H9 (cell line): ENCODE measurements around the gene SNED1. TPM values are rescaled to one million over a fixed set of nuclear protein-coding genes. Genes with fewer than 3 reads are reported as not detected.

Experiments
- DNase-seq: peaks from one replicate; pipeline ENCODE4 v3.0.0-alpha.2; 2017
- H2AFZ ChIP-seq: one replicate; pipeline ENCODE4 v1.6.1; 2013; ENCODE audit warnings: mild to moderate bottlenecking, low read length, control low read depth, moderate library complexity
- H2AK5ac ChIP-seq: 2 replicates; pipeline ENCODE4 v1.6.1; 2013; ENCODE audit warnings: low read length, control low read depth, mixed read lengths; ENCODE audit not compliant: insufficient read length
- H2BK120ac ChIP-seq: one replicate; pipeline ENCODE4 v1.6.1; 2013; ENCODE audit warnings: low read depth, mild to moderate bottlenecking, low read length, control low read depth, inconsistent platforms; ENCODE audit not compliant: poor library complexity, severe bottlenecking
- H2BK12ac ChIP-seq: 2 replicates; pipeline ENCODE4 v1.6.1; 2013; ENCODE audit warnings: low read length, control low read depth, mixed read lengths, low read depth; ENCODE audit not compliant: insufficient read length
- H2BK15ac ChIP-seq: 2 replicates; pipeline ENCODE4 v1.6.1; 2013; ENCODE audit warnings: low read depth, low read length, control low read depth
- H2BK20ac ChIP-seq: one replicate; pipeline ENCODE4 v1.6.1; 2013; ENCODE audit warnings: low read depth, mild to moderate bottlenecking, low read length, control low read depth, inconsistent platforms; ENCODE audit not compliant: poor library complexity, severe bottlenecking
- H2BK5ac ChIP-seq: 2 replicates; pipeline ENCODE4 v1.6.1; 2013; ENCODE audit warnings: low read length, control low read depth, mixed read lengths; ENCODE audit not compliant: insufficient read length
- H3K14ac ChIP-seq: 2 replicates; pipeline ENCODE4 v1.6.1; 2013; ENCODE audit warnings: low read length, control low read depth; ENCODE audit not compliant: insufficient read depth
- H3K18ac ChIP-seq: 2 replicates; pipeline ENCODE4 v1.6.1; 2013; ENCODE audit warnings: low read depth, mild to moderate bottlenecking, mixed read lengths, low read length, control low read depth; ENCODE audit not compliant: insufficient read length
- H3K23ac ChIP-seq: 2 replicates; pipeline ENCODE4 v1.6.1; 2013; ENCODE audit warnings: low read length, control low read depth, mixed read lengths, low read depth; ENCODE audit not compliant: insufficient read length
- H3K23me2 ChIP-seq: 2 replicates; pipeline ENCODE4 v1.6.1; 2013; ENCODE audit warnings: low read depth, mild to moderate bottlenecking, mixed read lengths, low read length, control low read depth; ENCODE audit not compliant: insufficient read length, poor library complexity, severe bottlenecking
- H3K27ac ChIP-seq: 2 replicates; pipeline ENCODE4 v1.5.1; 2013; ENCODE audit warnings: low read length, control low read depth, mixed read lengths, low read depth; ENCODE audit not compliant: insufficient read length
- H3K27me3 ChIP-seq: 2 replicates; pipeline ENCODE4 v1.6.1; 2013; ENCODE audit warnings: low read length, control low read depth, inconsistent platforms; ENCODE audit not compliant: insufficient read depth
- H3K4ac ChIP-seq: 2 replicates; pipeline ENCODE4 v1.6.1; 2013; ENCODE audit warnings: low read depth, mild to moderate bottlenecking, control low read depth, inconsistent platforms, low read length, moderate library complexity
- H3K4me1 ChIP-seq: 2 replicates; pipeline ENCODE4 v1.6.1; 2013; ENCODE audit warnings: low read length, control low read depth, inconsistent platforms; ENCODE audit not compliant: insufficient read depth
- H3K4me2 ChIP-seq: 2 replicates; pipeline ENCODE4 v1.6.1; 2013; ENCODE audit warnings: low read length, control low read depth, mixed read lengths; ENCODE audit not compliant: insufficient read length, insufficient read depth
- H3K56ac ChIP-seq: 2 replicates; pipeline ENCODE4 v1.6.1; 2013; ENCODE audit warnings: low read depth, mild to moderate bottlenecking, mixed read lengths, low read length, control low read depth; ENCODE audit not compliant: insufficient read length
- H3K79me1 ChIP-seq: 2 replicates; pipeline ENCODE4 v1.6.1; 2013; ENCODE audit warnings: low read depth, mild to moderate bottlenecking, moderate library complexity, low read length, control low read depth, inconsistent platforms; ENCODE audit not compliant: insufficient read depth, poor library complexity, severe bottlenecking
- H3K79me2 ChIP-seq: 2 replicates; pipeline ENCODE4 v1.6.1; 2013; ENCODE audit warnings: low read length, control low read depth, inconsistent platforms; ENCODE audit not compliant: insufficient read depth
- H3K9ac ChIP-seq: 2 replicates; pipeline ENCODE4 v1.6.1; 2013; ENCODE audit warnings: low read length, control low read depth, mixed read lengths; ENCODE audit not compliant: insufficient read length; ENCODE audit errors: extremely low read depth
- H3K9me3 ChIP-seq: one replicate; pipeline ENCODE4 v1.6.1; 2013; ENCODE audit warnings: low read depth, low read length, inconsistent platforms; ENCODE audit not compliant: control insufficient read depth
- H3T11ph ChIP-seq: one replicate; pipeline ENCODE4 v1.6.1; 2013; ENCODE audit warnings: mild to moderate bottlenecking, low read length, control low read depth, inconsistent platforms
- H4K20me1 ChIP-seq: one replicate; pipeline ENCODE4 v1.6.1; 2013; ENCODE audit not compliant: control insufficient read depth, insufficient read length, insufficient read depth
- H4K5ac ChIP-seq: 2 replicates; pipeline ENCODE4 v1.6.1; 2013; ENCODE audit warnings: low read depth, mild to moderate bottlenecking, mixed read lengths, low read length, control low read depth; ENCODE audit not compliant: insufficient read length
- H4K8ac ChIP-seq: replicated peaks from 2 replicates; pipeline ENCODE4 v1.6.1; 2013; ENCODE audit warnings: low read length, control low read depth, mixed read lengths, low read depth; ENCODE audit not compliant: insufficient read length
- H4K91ac ChIP-seq: 2 replicates; pipeline ENCODE4 v1.6.1; 2013; ENCODE audit warnings: low read depth, mild to moderate bottlenecking, moderate library complexity, mixed read lengths, low read length, control low read depth; ENCODE audit not compliant: insufficient read length
- H3K27ac Mint-ChIP-seq, 3 experiments: 2 replicates in 2 of 3; 3 replicates in 1 of 3; pipeline ENCODE4 v1.8.0; 2020 to 2021; ENCODE audit warnings: mixed read lengths in 3 of 3, mild to moderate bottlenecking in 1 of 3, moderate library complexity in 1 of 3
- H3K27me3 Mint-ChIP-seq: 2 replicates; pipeline ENCODE4 v1.8.0; 2021; ENCODE audit warnings: low read depth, mild to moderate bottlenecking, moderate library complexity, mixed read lengths
- H3K36me3 Mint-ChIP-seq, 3 experiments: 2 replicates in 2 of 3; 3 replicates in 1 of 3; pipeline ENCODE4 v1.8.0; 2020 to 2021; ENCODE audit warnings: low read depth in 3 of 3, mixed read lengths in 3 of 3; ENCODE audit not compliant: insufficient read depth in 1 of 3
- H3K4me1 Mint-ChIP-seq, 2 experiments: 2 replicates each; pipeline ENCODE4 v1.8.0; 2020; ENCODE audit warnings: mixed read lengths in 2 of 2
- H3K4me3 Mint-ChIP-seq, 2 experiments: 2 replicates in 1 of 2; 3 replicates in 1 of 2; pipeline ENCODE4 v1.8.0; 2020 to 2021; ENCODE audit warnings: mild to moderate bottlenecking in 2 of 2, mixed read lengths in 2 of 2, moderate library complexity in 1 of 2
- H3K9me3 Mint-ChIP-seq, 2 experiments: 2 replicates in 1 of 2; 3 replicates in 1 of 2; pipeline ENCODE4 v1.8.0; 2020; ENCODE audit warnings: mild to moderate bottlenecking in 2 of 2, mixed read lengths in 2 of 2, moderate library complexity in 1 of 2
- CTCF ChIP-seq: fragments of 200-600 bp; sonication (generic); conservative IDR thresholded peaks from 3 replicates; pipeline ENCODE4 v1.8.0; 2021; ENCODE audit warnings: antibody characterized with exemption, mild to moderate bottlenecking
- WGBS: extraction: QIAGEN DNeasy Blood & Tissue Kit; methylation state at CpG from one replicate; pipeline ENCODE4 v1.1.7; 2013; ENCODE audit warnings: missing lambda C conversion rate, low lambda C conversion rate, mixed read lengths; ENCODE audit not compliant: insufficient read length; ENCODE audit errors: extremely low coverage; 5-methylcytosine and 5-hydroxymethylcytosine counted together
- total RNA-seq: library from RNA; stranded (reverse); gene quantifications from 2 replicates; pipeline ENCODE4 v1.2.1, GENCODE V29; 2021

SNED1 gene
- total RNA-seq, 1 experiment from 2014 or later = 2.5 TPM

- H3K23me2 ChIP-seq = no peaks in the 10 kb centered on the region
- H3K79me1 ChIP-seq = no peaks in the 10 kb centered on the region
- H3K27me3 Mint-ChIP-seq = no peaks in the 10 kb centered on the region
- no peak overlapping the region for H2BK120ac ChIP-seq
- H3K4me1 ChIP-seq = no peaks in the 10 kb centered on the region; the same call in 1 of the 2 replicates
- no peaks in the 10 kb centered on the region for H3K36me3 Mint-ChIP-seq
- H3K27ac ChIP-seq = no peak overlapping the region
- no peak overlapping the region for H2AK5ac ChIP-seq
- no peak overlapping the region for H2BK12ac ChIP-seq
- no peaks in the 10 kb centered on the region for H3K9me3 Mint-ChIP-seq
- H3K4me3 Mint-ChIP-seq = no peak overlapping the region
- H3K4me2 ChIP-seq = no peak overlapping the region
- no peak overlapping the region for H3K4ac ChIP-seq
- peak overlapping the region in 1 of 3 experiments; percentile 27; a peak in 2 of 7 replicates for H3K27ac Mint-ChIP-seq
- no peak overlapping the region for H3K56ac ChIP-seq
- H4K5ac ChIP-seq = no peak overlapping the region
- no peak overlapping the region for H4K91ac ChIP-seq
- H4K20me1 ChIP-seq = no peaks in the 10 kb centered on the region
- H3K27me3 ChIP-seq = no peaks in the 10 kb centered on the region
- peak; percentile 14 for DNase-seq
- no peak overlapping the region for H3K9ac ChIP-seq
- no peak overlapping the region for H2BK15ac ChIP-seq
- no peak overlapping the region for H2BK5ac ChIP-seq
- H3K14ac ChIP-seq = no peak overlapping the region
- no CpG with 5 or more reads among the region's 20 CpGs for WGBS
- no peak overlapping the region for H2BK20ac ChIP-seq
- H3K79me2 ChIP-seq = no peaks in the 10 kb centered on the region
- H4K8ac ChIP-seq = no peak overlapping the region
- no peaks in the 10 kb centered on the region for H3K9me3 ChIP-seq
- H3K23ac ChIP-seq = no peak overlapping the region
- H3T11ph ChIP-seq = no peak overlapping the region
- TF ChIP-seq CTCF = no peak
- no peak overlapping the region for H2AFZ ChIP-seq
- peaks cover 3 to 4% of the 10 kb centered on the region in 2 experiments; a peak in 3 of 4 replicates for H3K4me1 Mint-ChIP-seq
- no peak overlapping the region for H3K18ac ChIP-seq
Measured at GRCh38 chr2:240963868-240964703, 34.3 kb upstream of the SNED1 start.
